OCI-LY3 (cell line): ENCODE data around the gene PMM2.

Experiments
- CTCF ChIP-seq: fragments of 200-600, 300-600 bp; sonication (generic); IDR thresholded peaks from 2 replicates; pipeline ENCODE4 v1.5.1; 2014; ENCODE audit warnings: antibody characterized with exemption, low read length, low read depth
- EZH2phosphoT487 ChIP-seq: fragments of 200-600 bp; shearing (Covaris generic); IDR thresholded peaks from 2 replicates; pipeline ENCODE4 v1.6.1; 2018; ENCODE audit warnings: antibody characterized with exemption, mixed run types, low read depth

- TF ChIP-seq EZH2phosphoT487 (no peak), CTCF (no peak)
Measured at GRCh38 chr16:8894736-8895334, 97.2 kb downstream of the PMM2 start.
